GM18873 (cell line): ENCODE measurements around the gene HOXB13.

Source experiments
- ATAC-seq: cut with Tn5 transposase; IDR thresholded peaks from one replicate; pipeline ENCODE4 v1.9.1; 2021; ENCODE audit warnings: mild to moderate bottlenecking, moderate library complexity, moderate number of reproducible peaks; ENCODE audit not compliant: unreplicated experiment, low FRiP score

HOXB13 gene

DNA sequence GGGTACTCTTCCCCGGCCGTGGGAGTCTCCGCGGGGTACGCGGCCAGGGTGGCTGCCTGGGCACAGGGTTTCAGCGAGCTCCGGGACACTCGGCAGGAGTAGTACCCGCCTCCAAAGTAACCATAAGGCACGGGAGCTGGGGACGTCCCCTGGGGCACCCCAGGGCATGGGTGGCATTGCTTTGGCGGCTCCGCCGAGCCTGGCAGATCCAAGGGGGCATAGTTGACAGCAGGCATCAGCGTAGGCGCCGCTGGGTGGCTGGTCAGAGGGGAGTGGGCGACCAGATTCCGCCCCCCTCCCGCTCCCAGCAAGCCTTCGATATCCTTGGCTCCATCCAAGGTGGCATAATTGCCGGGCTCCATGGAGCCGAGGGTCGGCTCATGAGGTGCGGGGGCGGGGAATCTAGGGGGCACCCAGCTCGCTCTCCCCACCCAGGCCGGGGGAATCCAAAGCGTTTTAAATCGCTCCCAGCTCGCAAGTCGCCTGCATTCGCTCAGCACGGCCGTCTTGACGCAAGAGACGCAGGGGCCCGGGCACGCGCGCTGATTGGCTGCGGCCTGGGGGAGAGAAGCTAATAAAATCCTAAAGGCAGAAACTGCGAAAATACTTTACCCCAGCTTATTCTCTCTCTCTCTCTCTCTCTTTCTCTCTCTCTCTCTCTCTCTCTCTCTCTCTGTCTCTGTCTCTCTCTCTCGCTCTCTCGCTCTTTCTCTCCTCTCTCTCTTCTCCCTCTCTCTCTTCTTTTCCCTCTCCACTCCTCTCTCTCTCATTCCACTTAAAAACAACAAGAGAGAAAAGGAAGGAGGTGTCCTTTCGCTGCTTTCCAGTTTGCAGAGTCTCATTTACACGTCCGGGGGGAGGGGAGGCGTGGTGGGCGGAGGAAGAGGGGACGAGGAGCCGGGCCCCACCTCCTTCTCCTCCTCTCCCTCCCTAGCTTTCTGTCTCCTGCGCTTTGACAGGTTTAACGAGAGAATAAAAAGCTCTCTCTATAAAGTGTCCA lies at the start of gene HOXB13:
TSS of gene HOXB13 (minus strand) at position 519 of the 1,000 bp plus-strand sequence. CDS start at position 362, 157 bp downstream.
- ATAC-seq: no peak

DNA sequence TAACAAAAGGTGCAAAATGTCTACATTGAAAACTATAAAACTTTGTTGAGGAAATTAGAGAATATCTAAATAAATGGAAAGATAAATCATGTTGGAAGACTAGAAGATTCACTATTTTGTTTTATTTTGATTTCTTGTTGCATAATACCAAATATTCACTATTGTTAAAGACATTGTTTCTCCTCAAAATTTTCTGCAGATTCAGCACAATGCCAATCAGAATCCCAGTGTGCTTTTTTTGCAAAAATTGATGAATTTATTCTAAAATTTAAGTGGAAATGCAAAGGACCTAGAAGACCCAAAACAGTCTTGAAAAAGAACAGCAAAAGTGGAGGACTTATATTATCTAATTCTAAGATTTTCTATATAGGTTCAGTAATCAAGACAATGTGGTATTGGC lies 48.1 kb upstream of the HOXB13 start:
- no peak for ATAC-seq

DNA sequence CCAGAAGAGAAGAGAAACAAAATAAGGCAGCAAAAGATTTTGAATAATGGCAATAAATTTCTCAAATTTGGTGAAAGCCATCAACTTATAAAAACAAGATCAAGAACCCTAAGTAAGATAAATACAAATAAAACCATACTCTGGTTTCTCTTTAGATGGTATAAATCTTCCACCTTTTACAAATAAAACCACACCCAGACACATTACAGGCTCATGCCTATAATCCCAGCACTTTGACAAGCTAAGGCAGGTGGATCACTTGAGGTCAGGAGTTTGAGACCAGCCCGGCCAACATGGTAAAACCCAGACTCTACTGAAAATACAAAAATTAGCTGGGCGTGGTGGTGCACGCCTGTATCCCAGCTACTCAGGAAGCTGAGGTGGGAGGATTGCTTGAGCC lies 44.7 kb upstream of the HOXB13 start:
- ATAC-seq: no peak

DNA sequence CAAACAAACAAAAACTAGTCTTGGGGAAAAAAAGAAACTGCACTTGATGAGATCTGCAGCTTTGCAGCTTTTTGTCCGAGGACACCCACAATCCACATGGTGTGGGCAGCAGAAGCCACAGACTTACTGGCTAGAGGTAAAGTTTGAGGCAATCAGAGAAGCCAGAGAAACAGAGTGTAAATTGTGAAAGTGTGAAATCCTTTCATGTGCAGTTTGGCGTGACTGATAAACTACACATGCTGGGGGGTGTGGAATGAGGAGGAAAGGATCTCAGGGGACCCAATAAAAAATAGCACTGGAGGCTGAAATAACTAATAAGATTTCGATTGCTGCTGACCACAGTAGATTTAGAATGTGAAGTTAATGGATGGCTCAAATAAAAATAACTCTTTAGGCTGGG lies 42.4 kb upstream of the HOXB13 start:
- ATAC-seq: no peak

DNA sequence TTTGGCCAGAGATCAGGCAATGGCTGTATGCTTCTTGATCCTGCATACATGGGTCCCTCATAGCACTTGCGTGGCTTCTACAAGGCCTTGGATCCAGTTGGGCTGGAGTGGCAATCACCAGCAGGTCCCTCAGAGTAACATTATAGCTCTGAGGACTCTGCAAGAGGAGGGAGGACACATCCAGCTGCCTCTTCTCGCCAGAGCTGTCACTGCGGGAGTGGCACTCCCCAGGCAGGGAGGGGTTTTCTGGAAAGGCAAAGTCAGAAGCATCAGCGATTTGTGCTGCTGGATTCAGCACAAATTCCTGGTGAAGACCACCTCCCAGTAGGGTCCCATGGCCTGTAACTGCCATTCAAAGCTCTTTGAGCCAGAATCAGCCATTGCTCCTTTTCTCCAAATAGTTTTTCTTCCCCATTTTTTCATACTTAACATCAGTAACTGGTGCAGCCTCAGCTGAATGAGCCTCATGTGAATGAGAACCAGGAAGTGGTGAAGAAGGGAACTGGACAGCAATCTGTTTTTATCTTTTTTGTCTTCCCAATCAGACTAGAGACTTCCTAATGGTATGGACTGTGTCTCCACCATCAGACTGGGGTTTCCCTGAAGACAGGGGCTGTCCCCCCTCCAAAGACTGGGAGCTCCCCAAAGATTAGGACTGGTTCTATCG lies 40.6 kb upstream of the HOXB13 start:
- no peak for ATAC-seq

DNA sequence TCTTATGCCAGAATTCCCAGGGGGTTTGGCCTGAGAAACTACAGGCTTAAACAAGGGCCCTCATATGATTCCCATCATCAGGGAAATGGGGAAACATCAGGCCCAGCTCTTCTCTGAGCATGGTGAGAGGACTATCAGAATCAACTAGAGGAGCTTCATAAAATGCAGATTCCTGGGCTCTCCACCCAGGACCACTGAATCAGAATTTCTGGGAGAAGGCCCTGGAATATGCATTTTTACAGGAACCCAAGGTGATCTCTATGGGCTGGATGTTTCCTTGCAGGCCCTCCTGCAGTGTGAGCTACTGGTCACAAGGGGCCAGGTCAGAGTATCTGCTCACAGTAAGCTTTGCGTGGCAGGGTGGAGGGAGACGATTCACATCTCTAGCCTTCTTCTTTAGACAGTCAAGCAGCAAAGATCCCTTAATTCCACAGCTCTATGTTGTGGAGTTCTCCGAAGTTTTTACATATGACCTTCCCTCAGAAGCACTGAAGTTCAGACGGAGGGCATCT lies 38.8 kb upstream of the HOXB13 start:
- ATAC-seq: no peak

DNA sequence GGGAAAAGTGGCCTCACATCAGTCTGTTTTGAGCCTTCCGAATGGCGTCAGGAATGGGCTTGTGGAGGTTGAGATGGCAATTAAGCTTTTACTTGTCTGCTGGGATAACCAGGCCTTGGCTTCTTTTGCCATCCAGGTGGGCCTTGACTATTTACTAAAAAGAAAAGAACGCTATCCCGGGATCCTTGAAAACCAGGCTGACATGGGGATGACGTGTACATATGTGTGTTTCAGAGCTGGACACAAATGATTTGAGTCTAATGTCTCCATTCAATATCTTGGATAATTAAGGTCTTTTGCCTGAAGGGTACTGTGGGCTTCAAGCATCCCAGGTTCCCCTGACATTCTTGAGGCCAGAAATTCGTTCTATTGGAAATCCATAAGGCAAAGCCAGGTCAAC lies 32.6 kb upstream of the HOXB13 start:
- ATAC-seq: no peak

DNA sequence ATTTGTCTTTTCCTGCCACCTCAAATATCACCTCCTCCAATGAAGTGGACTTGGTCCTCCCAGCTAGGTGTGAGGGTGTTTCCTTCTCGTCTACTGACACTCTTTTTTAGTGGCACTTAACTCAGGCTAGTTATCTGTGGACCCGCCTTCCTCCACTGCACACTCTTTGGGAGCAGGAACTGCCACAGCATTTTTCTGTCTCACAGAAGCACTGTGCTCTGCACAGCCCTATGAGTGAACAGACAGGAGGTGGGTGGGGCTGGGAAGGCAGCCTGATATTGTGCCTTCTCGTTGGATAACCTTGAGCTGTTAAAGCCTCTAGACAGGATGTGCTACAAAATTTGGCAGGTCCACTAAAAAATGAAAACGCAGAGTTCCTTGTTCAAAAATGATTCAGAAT lies 31.9 kb upstream of the HOXB13 start:
- ATAC-seq: no peak

DNA sequence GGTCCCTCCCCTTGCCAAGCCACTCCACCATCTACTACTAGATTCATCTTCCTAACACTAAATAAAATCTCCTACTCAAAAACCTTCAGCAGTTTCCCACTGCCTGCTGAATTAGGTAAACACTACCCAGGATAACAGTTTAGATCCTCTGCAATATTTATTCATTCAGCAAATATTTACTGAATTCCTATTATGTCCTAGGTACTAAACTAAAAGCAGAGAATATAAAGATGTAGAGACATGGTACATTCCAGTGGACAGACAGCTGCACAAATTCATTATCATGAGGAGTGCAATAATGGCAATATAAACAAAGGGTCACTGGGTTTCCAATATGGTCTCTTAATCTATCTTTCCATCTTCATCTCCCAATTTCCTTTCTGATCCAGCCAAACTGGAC lies 30.7 kb upstream of the HOXB13 start:
- no peak for ATAC-seq

DNA sequence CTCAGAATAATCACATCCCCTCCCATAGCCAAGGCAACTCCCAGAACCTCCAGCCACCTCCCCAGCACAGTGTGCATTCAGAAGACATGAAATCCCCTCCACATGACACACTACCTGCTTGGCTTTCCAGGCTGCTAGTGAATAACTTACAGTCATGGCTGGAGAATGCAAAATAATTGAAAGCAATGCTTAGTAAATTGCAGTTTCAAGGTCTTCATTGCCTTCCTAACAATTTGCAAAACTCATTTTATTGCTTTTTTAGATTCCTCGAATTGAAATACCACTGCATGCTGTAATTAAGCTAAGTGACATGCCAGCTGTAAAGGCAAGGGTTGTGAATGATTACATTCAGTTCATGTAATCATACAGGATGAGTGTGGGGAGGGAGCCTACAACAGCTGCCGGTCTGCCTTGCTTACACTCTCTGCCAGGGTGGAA lies 29.0 kb upstream of the HOXB13 start:
- ATAC-seq: no peak

DNA sequence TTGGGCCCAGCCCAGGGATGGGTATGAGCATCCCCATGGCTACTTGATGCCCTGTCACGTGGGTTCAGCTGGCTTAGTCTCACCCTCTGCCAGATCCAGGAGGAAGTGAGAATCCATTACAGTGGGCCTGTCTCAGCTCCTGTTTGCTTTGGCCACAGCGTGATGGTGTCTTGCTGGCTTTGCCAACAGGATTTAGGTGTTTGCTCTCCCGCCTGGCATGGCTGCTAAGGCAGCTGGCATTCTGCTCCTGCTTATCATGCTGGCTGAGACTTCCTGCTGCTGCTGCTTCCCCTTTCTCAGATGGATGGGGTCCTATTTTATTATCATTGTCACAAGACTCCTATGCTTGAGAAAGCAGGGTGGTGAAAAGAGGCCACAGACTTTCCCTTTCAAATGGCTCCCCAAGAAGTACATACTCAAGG lies 28.3 kb upstream of the HOXB13 start:
- no peak for ATAC-seq

DNA sequence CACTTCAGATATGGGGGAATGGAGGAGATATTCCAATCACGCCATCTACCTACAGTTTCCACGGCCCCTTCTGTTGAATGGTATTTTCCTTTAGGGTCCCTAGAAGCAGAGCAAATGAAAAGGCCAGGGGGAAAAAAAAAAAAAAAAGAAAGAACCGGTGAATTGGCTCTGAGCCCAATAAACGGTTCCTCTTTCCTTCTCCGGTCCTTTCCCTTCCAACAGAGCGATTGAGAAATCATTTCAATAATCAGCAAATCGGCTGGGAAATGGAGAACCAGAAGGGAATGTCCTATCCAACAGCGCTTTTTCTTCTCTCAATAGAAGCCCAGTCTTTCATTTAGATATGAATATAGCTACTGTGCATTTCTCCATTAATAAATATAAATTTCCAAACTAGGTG lies 26.8 kb upstream of the HOXB13 start:
- no peak for ATAC-seq

DNA sequence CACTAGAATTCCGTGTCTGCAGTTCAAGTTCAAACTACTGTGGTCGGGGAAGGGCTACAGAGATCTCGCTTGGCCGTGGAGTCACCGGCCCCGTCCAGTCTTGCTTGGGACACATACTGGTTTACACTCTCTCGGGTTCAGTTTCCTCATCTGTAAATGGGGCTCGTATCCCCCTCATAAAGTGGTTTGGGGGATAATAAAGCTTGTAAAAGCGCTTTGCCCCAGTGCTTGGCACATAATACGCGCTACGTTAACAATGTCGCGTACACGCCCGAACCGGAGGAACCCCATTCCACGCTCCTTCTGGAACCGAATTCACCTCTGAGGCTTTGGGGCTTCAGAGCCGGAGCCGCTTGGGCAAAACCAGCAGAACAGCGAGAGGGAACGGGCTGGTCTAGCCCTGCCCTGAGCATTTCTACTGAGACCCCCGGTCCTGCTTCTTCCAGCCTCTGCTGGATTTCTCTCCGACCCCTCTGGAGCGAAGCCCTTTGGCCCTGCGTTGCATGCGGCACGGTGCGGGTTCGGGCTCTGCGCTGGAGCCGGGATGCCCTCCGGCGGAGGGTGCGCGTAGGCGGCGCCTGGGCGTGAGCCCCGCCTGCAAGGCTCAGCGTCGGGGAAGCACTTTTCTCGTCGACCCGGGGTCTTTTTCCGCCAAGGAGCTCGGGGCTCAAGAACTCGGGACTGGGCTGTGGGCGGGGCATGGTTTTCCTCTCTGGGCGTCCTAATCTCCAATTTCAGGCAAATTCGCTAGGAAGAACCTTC lies 26.1 kb upstream of the HOXB13 start:
- ATAC-seq: no peak

DNA sequence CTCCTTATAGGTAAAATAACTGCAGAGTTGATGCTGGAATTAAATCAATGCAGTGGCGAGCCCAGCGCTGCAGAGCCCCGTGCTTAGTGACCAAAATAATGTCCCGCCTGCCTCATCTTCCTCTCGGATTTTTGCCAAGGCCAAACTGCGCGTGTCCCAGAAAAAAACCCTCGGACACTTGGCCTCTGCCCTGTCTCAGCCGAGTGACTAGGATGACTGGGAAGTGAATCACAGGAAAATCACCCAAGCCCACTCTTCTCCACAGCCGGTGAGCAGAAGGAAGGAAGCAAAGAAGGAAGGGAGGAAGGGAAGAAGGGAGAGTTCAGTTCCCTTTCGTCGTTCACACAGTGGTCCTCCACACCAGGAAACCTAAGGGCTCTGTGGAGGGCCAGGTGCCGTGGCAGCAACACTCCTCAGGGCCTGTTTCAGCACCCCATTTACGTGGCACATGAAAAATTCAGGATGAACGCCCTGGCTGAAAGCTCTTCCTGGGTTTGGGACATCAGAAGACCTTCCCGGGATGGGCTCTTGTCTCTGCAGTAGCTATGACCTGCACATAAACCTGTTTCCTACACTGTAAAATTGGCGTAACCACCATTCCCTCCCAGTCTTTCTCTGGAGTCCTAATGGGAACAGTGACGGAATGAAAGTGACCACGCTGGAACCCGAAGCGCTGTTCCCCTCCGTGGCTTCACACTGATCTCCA lies 25.4 kb upstream of the HOXB13 start:
- no peak for ATAC-seq

DNA sequence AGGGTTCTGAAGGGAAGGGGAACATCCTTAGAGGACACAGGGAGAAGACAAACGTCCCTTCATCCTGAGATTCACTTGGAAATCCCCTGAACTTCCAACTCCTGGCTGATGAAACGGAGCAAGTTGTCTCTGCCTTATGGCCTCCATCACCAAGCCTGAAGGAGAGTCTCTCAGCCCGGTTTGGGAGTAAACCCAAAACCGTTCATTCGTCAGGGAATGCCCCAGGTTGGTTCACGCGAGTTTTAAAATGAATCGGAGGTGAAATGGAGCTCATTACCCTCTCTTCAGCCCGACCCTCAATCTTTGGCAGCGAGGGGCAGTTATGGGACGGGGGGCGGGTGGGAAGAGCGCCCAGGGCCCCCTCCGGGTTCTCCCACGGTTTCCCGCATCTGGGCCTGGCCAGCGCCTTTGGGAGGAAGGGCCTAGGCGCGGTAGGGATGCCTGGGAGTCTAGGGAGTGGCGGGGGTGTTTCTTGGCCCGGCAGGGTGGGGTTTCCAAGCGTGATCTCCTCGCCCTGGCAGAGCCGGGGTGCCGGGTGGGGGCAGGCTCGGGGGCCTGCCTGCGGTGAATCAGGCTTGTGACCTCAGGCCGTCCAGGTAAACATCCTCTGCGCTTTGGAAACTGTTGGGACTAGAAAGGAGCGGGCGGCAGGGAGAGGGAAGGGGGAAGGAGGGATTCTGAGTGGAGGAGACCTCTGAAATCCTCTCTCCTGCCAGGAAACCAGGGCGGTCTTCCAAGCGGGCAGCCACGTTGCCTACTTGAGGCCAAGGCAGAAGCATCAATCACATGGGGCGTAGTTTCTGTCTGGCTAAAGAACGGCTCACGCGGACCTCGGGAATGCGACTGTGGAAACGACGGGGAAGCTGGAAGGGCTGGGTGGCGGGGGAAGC lies 24.1 kb upstream of the HOXB13 start:
- ATAC-seq: no peak

DNA sequence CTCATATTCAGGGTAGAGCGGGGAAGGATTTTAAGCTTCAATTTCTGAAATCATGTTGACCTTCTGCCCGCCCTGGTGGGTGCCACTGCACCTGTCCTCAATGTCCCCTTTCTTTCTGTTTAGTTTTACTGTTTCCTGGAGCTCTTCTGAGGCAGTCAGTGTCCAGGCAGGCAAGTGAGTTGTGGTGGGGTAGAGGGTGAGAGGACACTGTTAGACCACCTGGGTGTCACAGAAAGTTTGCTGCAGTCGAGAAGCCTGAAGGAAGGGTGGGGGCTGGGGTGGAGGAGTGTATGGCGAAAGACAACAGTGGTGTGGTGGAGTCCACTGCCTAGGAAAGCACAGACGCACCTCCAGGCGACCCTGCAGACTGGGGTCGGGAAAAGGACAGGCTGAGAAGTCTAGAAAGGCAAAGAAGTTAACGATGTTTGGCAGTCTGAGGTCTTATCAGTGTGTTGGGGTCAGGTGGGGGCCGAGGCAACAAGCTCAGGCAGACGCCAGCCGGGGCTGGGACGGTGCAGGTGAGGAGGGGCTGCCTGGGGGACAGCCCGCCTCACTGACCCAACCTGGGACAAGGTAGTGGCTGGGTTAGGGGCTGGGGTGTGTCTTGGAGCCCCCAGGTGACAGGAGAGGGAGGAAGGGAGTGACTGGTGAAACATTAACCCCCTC lies 23.3 kb upstream of the HOXB13 start:
- no peak for ATAC-seq

DNA sequence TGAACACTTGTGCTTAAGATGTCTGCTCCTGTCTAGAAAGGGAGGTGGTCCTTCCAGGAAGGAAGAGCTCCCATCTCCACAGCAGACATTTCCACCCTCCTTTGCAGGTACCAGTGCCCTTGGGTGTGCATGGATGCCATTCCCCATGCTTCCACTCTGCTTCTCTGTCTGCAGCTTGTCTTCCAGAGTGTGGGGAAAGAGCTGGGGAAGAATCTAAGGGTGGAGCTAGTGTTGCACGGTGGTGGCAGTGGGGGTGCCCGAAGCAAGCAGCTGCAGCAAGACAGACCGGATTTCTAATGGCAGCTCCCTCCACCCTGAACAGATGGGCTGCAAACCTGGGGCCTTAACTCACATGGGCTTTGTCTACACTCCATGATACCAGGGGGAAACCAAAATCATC lies 22.6 kb upstream of the HOXB13 start:
- ATAC-seq: no peak
